Caco-2 (cell line): Measurements from ENCODE around the gene OTUD5. TPM values are rescaled to one million over a fixed set of nuclear protein-coding genes. Genes with fewer than 3 reads are reported as not detected.
"Not testable (repeated sequence)": the region's sequence is repeated elsewhere in the genome, so short reads cannot be mapped to it uniquely, and the experiment has no call there.

Experiments used
- BruUV-seq: library from RNA; stranded (reverse); fragments of 400-500 nt; replicated peaks from 2 replicates; lab custom pipeline; 2021; lab: Mats Ljungman, UMichigan
- CTCF ChIA-PET: fragments of 300-600 bp; sonication (Branson Sonifier 250); formaldehyde crosslinking; loops from one replicate; lab custom pipeline; 2022; ENCODE audit warnings: antibody characterized with exemption; lab: Charles Lee
- POLR2A ChIA-PET: fragments of 300-600 bp; sonication (Branson Sonifier 250); formaldehyde crosslinking; loops from one replicate; lab custom pipeline; 2022; ENCODE audit warnings: antibody characterized with exemption; lab: Charles Lee
- DNase-seq, 2 experiments: peaks; one replicate each; pipeline versions ENCODE4 v3.0.0 to v3.0.0-alpha.2; 2020 to 2022
- H3K27me3 ChIP-seq: replicated peaks from 2 replicates; pipeline ENCODE4 v1.6.0; 2011; ENCODE audit warnings: low read length; ENCODE audit not compliant: control insufficient read depth, insufficient read depth
- H3K36me3 ChIP-seq: 2 replicates; pipeline ENCODE4 v1.5.1; 2011; ENCODE audit warnings: low read length; ENCODE audit not compliant: control insufficient read depth, insufficient read depth
- H3K4me1 ChIP-seq: fragments of 250-450 bp; sonication (Bioruptor Pico); 2 replicates; pipeline ENCODE4 v1.5.1; 2020; ENCODE audit warnings: mild to moderate bottlenecking
- H3K4me3 ChIP-seq: 2 replicates; pipeline ENCODE4 v1.5.1; 2011; ENCODE audit warnings: low read depth, mild to moderate bottlenecking, control low read depth, low read length
- H3K9me3 ChIP-seq: fragments of 250-450 bp; sonication (Bioruptor Pico); 2 replicates; pipeline ENCODE4 v1.5.1; 2020; ENCODE audit warnings: mild to moderate bottlenecking, moderate library complexity
- H3K27ac Mint-ChIP-seq: one replicate; pipeline ENCODE4 v1.8.0; 2022; ENCODE audit warnings: mixed read lengths; ENCODE audit not compliant: unreplicated experiment
- H3K27me3 Mint-ChIP-seq: one replicate; pipeline ENCODE4 v1.8.0; 2022; ENCODE audit warnings: mixed read lengths; ENCODE audit not compliant: insufficient read depth, unreplicated experiment
- H3K36me3 Mint-ChIP-seq: one replicate; pipeline ENCODE4 v1.8.0; 2022; ENCODE audit warnings: mild to moderate bottlenecking, mixed read lengths; ENCODE audit not compliant: insufficient read depth, unreplicated experiment
- H3K4me1 Mint-ChIP-seq: one replicate; pipeline ENCODE4 v1.8.0; 2022; ENCODE audit warnings: low read depth, mixed read lengths; ENCODE audit not compliant: unreplicated experiment
- H3K4me3 Mint-ChIP-seq: one replicate; pipeline ENCODE4 v1.8.0; 2022; ENCODE audit warnings: mild to moderate bottlenecking, moderate library complexity, mixed read lengths; ENCODE audit not compliant: unreplicated experiment
- H3K9me3 Mint-ChIP-seq: one replicate; pipeline ENCODE4 v1.8.0; 2022; ENCODE audit warnings: mixed read lengths; ENCODE audit not compliant: unreplicated experiment
- CTCF ChIP-seq, 2 experiments: fragments of 200-600 bp in 1 of 2; IDR thresholded peaks; 1 replicate in 1 of 2; 2 replicates in 1 of 2; pipeline versions ENCODE4 v1.5.1 to v1.8.0; 2011 to 2022; ENCODE audit warnings: antibody characterized with exemption in 1 of 2, control low read depth in 1 of 2, inconsistent platforms in 1 of 2, low read depth in 1 of 2, low read length in 1 of 2, mild to moderate bottlenecking in 1 of 2, moderate library complexity in 1 of 2; ENCODE audit not compliant: insufficient read depth in 1 of 2, severe bottlenecking in 1 of 2, unreplicated experiment in 1 of 2
- intact Hi-C: fragments of 100-400 bp; cut with micrococcal nuclease; formaldehyde crosslinking; loops from one replicate; pipeline ENCODE4 v1.10.0; 2022; ENCODE audit not compliant: unreplicated experiment
- total RNA-seq: library from RNA; stranded (reverse); gene quantifications from 2 replicates; pipeline ENCODE4 v1.2.3, GENCODE V29; 2022

OTUD5 gene
- total RNA-seq, 1 experiment from 2014 or later = 40.6 TPM

GRCh38 chrX:48890934-48891401, 66.4 kb downstream of the OTUD5 start:
- no peak for DNase-seq
- no TSS peak for BruUV-seq
- TF ChIP-seq CTCF (IDR thresholded peaks at IDR 0.05; ENCODE audit: insufficient read depth in 1 of 2, low read depth in 1 of 2, low read length in 1 of 2, severe bottlenecking in 1 of 2, unreplicated experiment in 1 of 2) = no peak
- peaks cover 17% of the 10 kb centered on the region for H3K36me3 Mint-ChIP-seq
- intact Hi-C loops = no loop called here
- H3K4me3 ChIP-seq = peak overlapping the region; percentile 32
- peaks cover 9% of the 10 kb centered on the region for H3K4me1 Mint-ChIP-seq
- no peaks in the 10 kb centered on the region for H3K36me3 ChIP-seq
- no peaks in the 10 kb centered on the region for H3K9me3 Mint-ChIP-seq
- H3K27ac Mint-ChIP-seq = peak overlapping the region; percentile 32
- H3K27me3 ChIP-seq = no peaks in the 10 kb centered on the region
- H3K27me3 Mint-ChIP-seq = no peaks in the 10 kb centered on the region
- H3K4me3 Mint-ChIP-seq = peak overlapping the region; percentile 53
- no peaks in the 10 kb centered on the region for H3K9me3 ChIP-seq
- ChIA-PET POLR2A (interaction anchor here (0.6 to 1.4 kb wide), 2 partner anchors 14 to 21 kb away, joined by 4 to 5 read pairs; partner anchors contain the start of gene SLC35A2), CTCF (interaction anchor here (0.6 kb wide), 2 partner anchors 17 to 260 kb away, joined by 3 to 4 read pairs; no protein-coding TSS in a partner anchor)
- H3K4me1 ChIP-seq = no peaks in the 10 kb centered on the region

GRCh38 chrX:48890296-48890925, 67.0 kb downstream of the OTUD5 start:
- H3K4me1 Mint-ChIP-seq = peaks cover 9% of the 10 kb centered on the region
- H3K9me3 ChIP-seq = no peaks in the 10 kb centered on the region
- BruUV-seq = no TSS peak
- no peak for DNase-seq
- no peaks in the 10 kb centered on the region for H3K9me3 Mint-ChIP-seq
- H3K4me3 ChIP-seq = no peak overlapping the region
- intact Hi-C loops = no loop called here
- no peaks in the 10 kb centered on the region for H3K27me3 ChIP-seq
- H3K27me3 Mint-ChIP-seq = no peaks in the 10 kb centered on the region
- H3K4me1 ChIP-seq = no peaks in the 10 kb centered on the region
- peak overlapping the region; percentile 32 for H3K27ac Mint-ChIP-seq
- no peaks in the 10 kb centered on the region for H3K36me3 ChIP-seq
- ChIA-PET CTCF (no interaction called here), POLR2A (no interaction called here)
- TF ChIP-seq CTCF (IDR thresholded peaks at IDR 0.05; ENCODE audit: insufficient read depth in 1 of 2, low read depth in 1 of 2, low read length in 1 of 2, severe bottlenecking in 1 of 2, unreplicated experiment in 1 of 2) = no peak
- H3K36me3 Mint-ChIP-seq = peaks cover 17% of the 10 kb centered on the region
- H3K4me3 Mint-ChIP-seq = peak overlapping the region; percentile 53

- H3K9me3 Mint-ChIP-seq, H3K4me1 Mint-ChIP-seq, H3K36me3 ChIP-seq, H3K27me3 Mint-ChIP-seq, H3K9me3 ChIP-seq, BruUV-seq, POLR2A ChIA-PET, H3K4me1 ChIP-seq, H3K4me3 Mint-ChIP-seq, DNase-seq, H3K4me3 ChIP-seq, intact Hi-C loops, CTCF ChIA-PET, H3K27ac Mint-ChIP-seq, H3K27me3 ChIP-seq: not testable (repeated sequence)
- peaks cover 11% of the 10 kb centered on the region for H3K36me3 Mint-ChIP-seq
These were observed 70.8 kb downstream of the OTUD5 start for GRCh38 chrX:48886586-48886985.
